Skeletal muscle tissue (tissue), 5 donors: ENCODE measurements around the gene CSTB. TPM values are rescaled to one million over a fixed set of nuclear protein-coding genes. Genes with fewer than 3 reads are reported as not detected.

ENCODE experiments used
- H3K27ac ChIP-seq: one replicate; pipeline ENCODE4 v1.7.0; 2013; ENCODE audit warnings: mild to moderate bottlenecking, low read depth, low read length, inconsistent platforms
- H3K27me3 ChIP-seq, 3 donors: one replicate each; pipeline ENCODE4 v1.7.0; 2013; ENCODE audit warnings: low read length in 3 of 3; ENCODE audit not compliant: control insufficient read depth in 3 of 3, insufficient read depth in 3 of 3
- H3K36me3 ChIP-seq, 3 donors: one replicate each; pipeline ENCODE4 v1.7.0; 2013; ENCODE audit warnings: low read length in 3 of 3; ENCODE audit not compliant: control insufficient read depth in 3 of 3, insufficient read depth in 3 of 3
- H3K4me1 ChIP-seq, 3 donors: one replicate each; pipeline ENCODE4 v1.7.0; 2013; ENCODE audit warnings: low read length in 3 of 3, mild to moderate bottlenecking in 3 of 3; ENCODE audit not compliant: control insufficient read depth in 3 of 3, insufficient read depth in 3 of 3
- H3K4me3 ChIP-seq, 3 donors: one replicate each; pipeline ENCODE4 v1.7.0; 2013; ENCODE audit warnings: low read length in 3 of 3
- H3K9ac ChIP-seq, 3 donors: one replicate each; pipeline ENCODE4 v1.7.0; 2013; ENCODE audit warnings: low read length in 3 of 3, mild to moderate bottlenecking in 3 of 3, moderate library complexity in 2 of 3, low read depth in 1 of 3
- H3K9me3 ChIP-seq, 3 donors: one replicate each; pipeline ENCODE4 v1.7.0; 2013; ENCODE audit warnings: low read length in 3 of 3; ENCODE audit not compliant: control insufficient read depth in 3 of 3
- small RNA-seq: library from RNA; depleted of rRNA; stranded (forward); fragments of <200 nt; gene quantifications from one replicate; pipeline ENCODE3, GENCODE V24; 2014
- total RNA-seq: library from RNA; depleted of rRNA; stranded (reverse); fragments of >200 nt; gene quantifications from one replicate; pipeline ENCODE4 v1.2.3, GENCODE V29; 2014
- donor health status: Osteomylitis.

CSTB gene
- total RNA-seq, 1 donor from 2014 or later, result 6.3 TPM

GRCh38 chr21:43726686-43727518 lies 49.2 kb downstream of the CSTB start:
- no peaks in the 10 kb centered on the region for H3K27me3 ChIP-seq
- peak overlapping the region; percentile 75 for H3K27ac ChIP-seq
- peak overlapping the region in 1 of 3 donors; percentile 32 for H3K4me3 ChIP-seq
- no peaks in the 10 kb centered on the region for H3K36me3 ChIP-seq
- H3K9ac ChIP-seq, result peak overlapping the region in 1 of 3 donors; percentile 11
- peaks cover 40 to 45% (median 42%) of the 10 kb centered on the region in 3 donors for H3K4me1 ChIP-seq
- no peaks in the 10 kb centered on the region for H3K9me3 ChIP-seq

Small RNA genes within 50 kb of the gene (small RNA-seq; reads per million reads assigned to genes)
- gene AP001052.1, result not detected

Other genes starting within 250 kb of the CSTB start
- 1.6 TPM for gene HSF2BP, start 116.8 kb downstream of the CSTB start, total RNA-seq
- 13.6 TPM for gene RRP1B, start 116.7 kb downstream of the CSTB start, total RNA-seq
- 12.5 TPM for gene PDXK, start 57.2 kb downstream of the CSTB start, total RNA-seq
- gene RRP1, start 13.3 kb upstream of the CSTB start, total RNA-seq, result 10.4 TPM
- gene AGPAT3, start 88.9 kb upstream of the CSTB start, total RNA-seq, result 16.7 TPM
- 7.3 TPM for gene TRAPPC10, start 236.0 kb upstream of the CSTB start, total RNA-seq